ENCODE data around the gene ZBTB34. TPM values are rescaled to one million over a fixed set of nuclear protein-coding genes. Genes with fewer than 3 reads are reported as not detected.

The ZBTB34 gene
- total RNA-seq, 4 donors from 2014 or later = 7.4 to 12.3 (median 10.6) TPM

DNA sequence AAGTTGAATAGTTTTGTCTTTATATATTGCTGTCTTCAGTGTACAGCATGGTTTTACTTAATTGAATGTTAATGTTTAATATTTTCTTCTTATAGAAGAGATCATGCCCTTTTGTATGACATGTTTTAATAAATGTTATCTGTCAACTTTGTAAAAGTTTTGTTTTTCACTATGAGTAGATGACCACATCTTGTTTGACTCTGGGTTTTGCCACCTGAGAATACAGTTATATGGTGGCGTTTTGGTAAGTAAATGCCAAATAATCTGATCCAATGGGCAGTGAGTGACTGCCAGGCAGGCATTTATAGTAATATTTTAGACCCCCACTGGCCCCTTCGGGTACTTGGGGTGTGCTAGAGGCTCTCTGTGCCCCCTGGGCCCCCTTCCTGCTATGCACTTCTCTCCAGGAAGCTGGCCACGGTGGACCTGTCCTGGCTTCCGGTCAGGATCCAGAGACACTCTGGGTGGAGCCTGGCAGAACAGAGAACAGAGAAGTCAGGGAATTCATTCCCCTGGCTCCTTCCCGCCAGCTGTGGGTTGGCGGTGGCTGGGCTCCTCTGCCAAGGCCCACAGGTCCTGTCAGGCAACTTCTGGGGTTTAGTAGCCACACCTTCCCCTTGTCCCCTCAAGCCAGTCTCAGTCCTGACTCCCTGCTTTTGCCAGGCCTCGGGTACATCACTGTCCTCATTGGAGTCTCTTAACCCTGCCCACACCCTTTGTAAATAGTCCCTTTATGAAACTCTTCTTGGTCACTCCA lies 22.2 kb upstream of the ZBTB34 start:
- Histone ChIP-seq H3K36me3 (peaks cover 0 to 31% (median 0%) of the 10 kb centered on the region in 3 donors), H3K9me3 (no peaks in the 10 kb centered on the region), H3K4me1 (no peaks in the 10 kb centered on the region), H3K27me3 (no peaks in the 10 kb centered on the region), H3K4me3 (no peak overlapping the region), H3K27ac (no peak overlapping the region)
- TF ChIP-seq, protein P1, sequence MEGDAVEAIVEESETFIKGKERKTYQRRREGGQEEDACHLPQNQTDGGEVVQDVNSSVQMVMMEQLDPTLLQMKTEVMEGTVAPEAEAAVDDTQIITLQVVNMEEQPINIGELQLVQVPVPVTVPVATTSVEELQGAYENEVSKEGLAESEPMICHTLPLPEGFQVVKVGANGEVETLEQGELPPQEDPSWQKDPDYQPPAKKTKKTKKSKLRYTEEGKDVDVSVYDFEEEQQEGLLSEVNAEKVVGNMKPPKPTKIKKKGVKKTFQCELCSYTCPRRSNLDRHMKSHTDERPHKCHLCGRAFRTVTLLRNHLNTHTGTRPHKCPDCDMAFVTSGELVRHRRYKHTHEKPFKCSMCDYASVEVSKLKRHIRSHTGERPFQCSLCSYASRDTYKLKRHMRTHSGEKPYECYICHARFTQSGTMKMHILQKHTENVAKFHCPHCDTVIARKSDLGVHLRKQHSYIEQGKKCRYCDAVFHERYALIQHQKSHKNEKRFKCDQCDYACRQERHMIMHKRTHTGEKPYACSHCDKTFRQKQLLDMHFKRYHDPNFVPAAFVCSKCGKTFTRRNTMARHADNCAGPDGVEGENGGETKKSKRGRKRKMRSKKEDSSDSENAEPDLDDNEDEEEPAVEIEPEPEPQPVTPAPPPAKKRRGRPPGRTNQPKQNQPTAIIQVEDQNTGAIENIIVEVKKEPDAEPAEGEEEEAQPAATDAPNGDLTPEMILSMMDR (IDR thresholded peaks at IDR 0.05) = no peak
- TF ChIP-seq POLR2A (IDR thresholded peaks at IDR 0.05) = no peak
- no peak for DNase-seq

DNA sequence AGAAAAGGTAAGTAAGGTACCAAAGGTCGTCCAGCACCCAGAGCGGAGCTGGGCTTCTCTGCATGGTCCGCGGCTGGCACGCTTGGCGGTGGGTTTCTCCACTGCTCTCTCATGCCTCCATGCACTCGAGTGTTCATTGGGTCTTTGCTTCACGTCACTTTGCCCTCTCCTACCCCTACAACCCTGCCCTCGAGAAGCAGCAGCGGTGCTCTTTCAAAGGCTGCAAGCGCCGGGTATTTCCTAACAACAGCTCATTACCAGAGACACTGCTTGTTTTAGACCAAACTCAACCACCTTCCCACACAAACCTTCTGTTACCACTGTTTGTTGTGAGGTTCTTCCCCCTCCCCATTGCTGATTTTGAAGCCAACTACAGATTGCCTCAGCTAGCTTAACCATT lies 21.5 kb upstream of the ZBTB34 start:
- DNase-seq = no peak
- Histone ChIP-seq H3K27ac (no peak overlapping the region), H3K4me1 (no peaks in the 10 kb centered on the region), H3K4me3 (no peak overlapping the region), H3K9me3 (no peaks in the 10 kb centered on the region), H3K27me3 (no peaks in the 10 kb centered on the region), H3K36me3 (peaks cover 0 to 24% (median 0%) of the 10 kb centered on the region in 3 donors)
- TF ChIP-seq, protein P1 (IDR thresholded peaks at IDR 0.05) = no peak
- TF ChIP-seq POLR2A (IDR thresholded peaks at IDR 0.05) = no peak

DNA sequence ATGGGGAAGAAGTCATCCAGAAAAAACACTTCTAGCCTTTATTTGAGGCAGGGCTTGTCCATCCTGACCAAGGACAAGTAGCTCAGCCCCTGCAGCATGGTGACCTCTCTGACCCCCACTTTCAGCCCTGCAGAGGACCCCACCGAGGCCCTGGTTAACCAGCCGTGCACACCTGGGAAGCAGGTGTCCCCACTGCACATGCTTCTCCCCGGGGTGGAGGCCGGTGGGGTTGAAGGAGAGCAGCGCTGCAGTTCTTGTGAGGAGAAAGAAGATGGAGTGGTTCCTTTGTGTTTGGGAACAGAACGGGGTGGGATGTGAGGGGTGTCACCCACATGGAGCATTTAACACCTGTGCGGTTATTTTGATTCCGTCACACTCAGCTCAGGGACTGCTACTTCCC lies 21.1 kb upstream of the ZBTB34 start:
- no peaks in the 10 kb centered on the region for H3K9me3 ChIP-seq
- H3K36me3 ChIP-seq = peaks cover 0 to 20% (median 0%) of the 10 kb centered on the region in 3 donors
- no peaks in the 10 kb centered on the region for H3K4me1 ChIP-seq
- H3K27ac ChIP-seq = no peak overlapping the region
- H3K27me3 ChIP-seq = no peaks in the 10 kb centered on the region
- TF ChIP-seq, protein P1 (IDR thresholded peaks at IDR 0.05) = no peak
- no peak for TF ChIP-seq POLR2A (IDR thresholded peaks at IDR 0.05)
- DNase-seq = no peak
- H3K4me3 ChIP-seq = no peak overlapping the region

DNA sequence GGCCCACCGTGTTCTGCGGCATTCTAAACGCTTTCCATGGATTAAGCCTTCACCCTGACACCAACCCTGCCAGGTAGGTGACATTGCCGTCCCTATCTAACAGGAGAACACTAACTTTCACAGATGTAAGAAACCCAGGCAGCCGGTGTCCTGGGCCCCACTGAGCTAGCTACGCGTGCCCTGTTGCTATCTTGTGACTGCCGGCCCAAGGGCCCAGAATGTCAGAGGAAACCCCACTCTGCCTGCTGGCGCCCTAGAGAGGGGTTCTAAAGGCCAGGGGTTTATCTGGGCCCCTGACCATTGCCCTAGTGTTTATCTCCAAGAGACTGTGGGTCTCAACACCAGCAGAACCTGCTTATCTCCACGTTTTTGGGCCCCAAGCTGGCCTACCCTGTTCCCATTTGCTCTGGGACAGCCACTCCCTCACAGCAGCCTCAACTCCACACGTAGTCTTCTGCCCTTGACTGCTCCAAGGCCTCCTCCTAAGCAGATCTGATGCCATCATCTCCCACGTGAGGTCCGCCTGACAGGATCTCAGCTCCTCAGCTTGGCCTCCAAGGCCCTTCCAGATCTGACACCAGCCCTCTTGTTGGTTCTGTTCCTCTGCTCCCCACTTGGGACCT lies 18.1 kb upstream of the ZBTB34 start:
- no peak for DNase-seq

DNA sequence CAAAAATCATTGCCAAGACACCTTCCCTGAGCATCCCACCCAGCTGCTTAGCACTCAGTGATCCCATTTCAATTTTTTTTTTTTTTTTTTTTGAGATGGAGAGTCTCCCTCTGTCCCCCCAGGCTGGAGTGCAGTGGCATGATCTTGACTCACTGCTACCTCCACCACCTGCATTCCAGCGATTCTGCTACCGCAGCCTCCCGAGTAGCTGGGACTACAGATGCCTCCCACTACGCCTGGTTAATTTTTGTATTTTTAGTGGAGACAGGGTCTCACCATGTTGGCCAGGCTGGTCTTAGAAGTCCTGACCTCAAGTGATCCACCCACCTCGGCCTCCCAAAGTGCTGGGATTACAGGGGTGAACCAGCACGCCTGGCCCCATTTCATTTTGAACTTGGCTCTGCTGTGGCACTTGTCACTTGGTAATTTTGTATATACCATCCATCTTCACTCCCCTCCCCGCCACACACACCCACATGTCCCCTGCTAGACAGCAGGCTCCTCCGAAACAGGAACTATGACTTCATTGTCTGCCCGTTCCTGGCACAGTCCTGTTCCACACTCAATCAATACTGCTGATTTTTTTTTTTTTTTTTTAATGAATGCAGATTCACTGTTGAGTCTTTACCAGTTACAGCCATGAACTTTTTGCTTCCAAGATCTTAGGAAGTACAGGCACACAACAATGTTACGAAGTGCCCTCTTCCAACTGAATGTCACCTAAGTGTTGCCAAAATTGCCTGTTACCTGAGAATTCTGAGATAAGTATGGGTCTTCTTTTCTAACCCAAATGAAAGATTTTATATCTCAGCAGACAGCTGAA lies 17.3 kb upstream of the ZBTB34 start:
- no peaks in the 10 kb centered on the region for H3K9me3 ChIP-seq
- DNase-seq = no peak
- no peaks in the 10 kb centered on the region for H3K27me3 ChIP-seq
- no peaks in the 10 kb centered on the region for H3K4me1 ChIP-seq
- H3K27ac ChIP-seq = no peak overlapping the region
- H3K36me3 ChIP-seq = peaks cover 0 to 7% (median 0%) of the 10 kb centered on the region in 3 donors
- no peak overlapping the region for H3K4me3 ChIP-seq
- TF ChIP-seq POLR2A (IDR thresholded peaks at IDR 0.05) = no peak
- TF ChIP-seq, protein P1 (IDR thresholded peaks at IDR 0.05) = no peak

More for the DNA sequence above, 18.1 kb upstream of the ZBTB34 start:
- Histone ChIP-seq H3K9me3 (no peaks in the 10 kb centered on the region), H3K27me3 (no peaks in the 10 kb centered on the region), H3K36me3 (peaks cover 0 to 7% (median 0%) of the 10 kb centered on the region in 3 donors), H3K4me3 (no peak overlapping the region), H3K27ac (no peak overlapping the region), H3K4me1 (no peaks in the 10 kb centered on the region)
- TF ChIP-seq, protein P1 (IDR thresholded peaks at IDR 0.05) = no peak
- no peak for TF ChIP-seq POLR2A (IDR thresholded peaks at IDR 0.05)
